HUES6 (cell line): Measurements from ENCODE around the gene CORO1C.

ENCODE experiments used
- H3K27ac ChIP-seq: 2 replicates; pipeline ENCODE4 v1.7.0; 2013; ENCODE audit warnings: low read depth, mild to moderate bottlenecking, low read length, inconsistent platforms
- H3K27me3 ChIP-seq: 2 replicates; pipeline ENCODE4 v1.6.1; 2013; ENCODE audit warnings: low read length; ENCODE audit not compliant: control insufficient read depth, insufficient read depth
- H3K36me3 ChIP-seq: 2 replicates; pipeline ENCODE4 v1.6.1; 2013; ENCODE audit warnings: low read length; ENCODE audit not compliant: control insufficient read depth, insufficient read depth
- H3K4me1 ChIP-seq: 2 replicates; pipeline ENCODE4 v1.6.1; 2013; ENCODE audit warnings: low read length; ENCODE audit not compliant: control insufficient read depth, insufficient read depth
- H3K4me3 ChIP-seq: 2 replicates; pipeline ENCODE4 v1.5.1; 2013; ENCODE audit warnings: low read depth, low read length
- H3K9ac ChIP-seq: one replicate; pipeline ENCODE4 v1.6.1; 2013; ENCODE audit warnings: mild to moderate bottlenecking, low read length
- H3K9me3 ChIP-seq: 2 replicates; pipeline ENCODE4 v1.6.1; 2013; ENCODE audit warnings: low read depth, low read length; ENCODE audit not compliant: control insufficient read depth, insufficient read depth

CORO1C gene

DNA sequence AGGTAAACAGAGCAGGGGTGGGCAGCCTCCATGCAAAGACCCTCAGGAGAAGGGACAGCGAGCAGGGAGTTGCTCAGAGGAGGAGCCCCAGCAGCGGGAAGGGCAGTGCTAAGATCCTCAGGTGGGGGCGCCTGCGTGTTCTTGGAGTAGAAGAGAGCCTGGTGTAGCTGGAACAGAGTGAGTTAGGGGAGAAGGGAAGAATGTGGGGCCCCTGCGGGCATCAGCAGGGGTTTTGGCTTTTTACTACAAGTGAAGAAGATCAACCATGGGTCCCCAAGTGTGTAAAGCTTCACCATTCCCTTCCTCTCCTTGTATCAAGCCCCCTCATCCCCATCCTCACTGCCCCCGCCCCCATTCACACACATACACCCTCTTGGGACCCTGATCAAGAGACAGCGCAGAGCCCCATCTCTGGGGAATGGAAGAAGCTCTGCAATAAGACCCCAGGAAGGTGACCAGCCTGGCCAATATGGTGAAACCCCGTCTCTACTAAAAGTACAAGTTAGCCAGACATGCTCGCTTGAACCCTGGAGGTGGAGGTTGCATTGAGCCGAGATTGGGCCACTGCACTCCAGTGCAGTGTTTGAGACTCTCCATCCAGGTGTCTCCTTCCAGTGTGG lies 123.2 kb downstream of the CORO1C start:
- H3K27me3 ChIP-seq: no peaks in the 10 kb centered on the region

DNA sequence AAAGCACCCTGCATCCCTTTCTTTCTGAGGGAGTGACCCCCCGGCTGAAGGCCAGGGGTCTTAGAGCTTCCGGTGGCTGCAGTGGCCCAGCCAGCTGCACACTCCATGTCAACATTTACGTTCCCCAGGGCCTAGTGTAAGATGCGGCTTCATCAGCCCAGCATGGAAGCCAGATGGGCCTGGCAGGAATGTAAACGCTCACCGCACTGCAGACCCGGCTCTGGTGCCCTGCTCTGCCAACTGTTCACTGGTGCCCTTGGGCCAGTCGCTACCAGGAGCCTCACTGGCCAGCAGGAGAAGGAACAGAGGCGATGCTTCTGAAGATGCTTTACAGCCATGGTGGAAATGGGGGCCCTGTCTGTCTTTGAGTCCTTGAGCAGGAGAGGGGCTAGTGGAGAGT lies 124.8 kb downstream of the CORO1C start:
- Histone ChIP-seq H3K36me3 (no peaks in the 10 kb centered on the region), H3K27me3 (no peaks in the 10 kb centered on the region), H3K27ac (no peak overlapping the region), H3K9me3 (no peaks in the 10 kb centered on the region), H3K4me1 (peaks cover 3% of the 10 kb centered on the region; the same call in 1 of the 2 replicates), H3K4me3 (no peak overlapping the region), H3K9ac (no peak overlapping the region)

More for the DNA sequence above, 123.2 kb downstream of the CORO1C start:
- H3K27ac ChIP-seq: no peak overlapping the region
- no peaks in the 10 kb centered on the region for H3K9me3 ChIP-seq
- H3K4me1 ChIP-seq: peaks cover 8% of the 10 kb centered on the region; the same call in 1 of the 2 replicates
- no peak overlapping the region for H3K9ac ChIP-seq
- no peaks in the 10 kb centered on the region for H3K36me3 ChIP-seq
- H3K4me3 ChIP-seq: no peak overlapping the region

DNA sequence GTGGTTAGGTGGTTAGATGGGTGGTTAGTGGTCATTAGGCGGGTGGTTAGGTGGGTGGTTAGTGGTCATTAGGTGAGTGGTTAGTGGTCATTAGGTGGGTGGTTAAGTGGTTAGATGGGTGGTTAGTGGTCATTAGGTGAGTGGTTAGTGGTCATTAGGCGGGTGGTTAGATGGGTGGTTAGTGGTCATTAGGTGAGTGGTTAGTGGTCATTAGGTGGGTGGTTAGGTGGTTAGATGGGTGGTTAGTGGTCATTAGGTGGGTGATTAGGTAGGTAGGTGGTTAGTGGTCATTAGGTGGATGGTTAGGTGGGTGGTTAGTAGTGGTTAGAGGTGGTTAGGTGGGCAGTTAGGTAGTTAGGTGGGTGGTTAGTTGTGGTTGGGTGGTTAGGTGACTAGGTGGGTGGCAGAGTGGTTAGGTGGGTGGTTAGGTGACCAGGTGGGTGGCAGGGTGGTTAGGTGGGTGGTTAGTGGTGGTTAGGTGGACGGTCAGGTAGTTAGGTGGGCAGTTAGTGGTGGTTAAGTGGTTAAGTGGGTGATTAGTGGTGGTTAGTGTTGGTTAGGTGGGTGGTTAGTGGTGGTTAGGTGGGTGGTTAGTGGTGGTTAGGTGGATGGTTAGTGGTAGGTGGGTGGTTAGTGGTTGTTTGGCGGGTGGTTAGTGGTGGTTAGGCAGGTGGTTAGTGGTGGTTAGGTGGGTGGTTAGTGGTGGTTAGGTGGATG lies 125.5 kb downstream of the CORO1C start:
- H3K4me1 ChIP-seq: peaks cover 3% of the 10 kb centered on the region; the same call in 1 of the 2 replicates
- no peak overlapping the region for H3K9ac ChIP-seq
- H3K36me3 ChIP-seq: no peaks in the 10 kb centered on the region
- H3K27me3 ChIP-seq: no peaks in the 10 kb centered on the region
- H3K4me3 ChIP-seq: no peak overlapping the region
- no peaks in the 10 kb centered on the region for H3K9me3 ChIP-seq
- no peak overlapping the region for H3K27ac ChIP-seq

DNA sequence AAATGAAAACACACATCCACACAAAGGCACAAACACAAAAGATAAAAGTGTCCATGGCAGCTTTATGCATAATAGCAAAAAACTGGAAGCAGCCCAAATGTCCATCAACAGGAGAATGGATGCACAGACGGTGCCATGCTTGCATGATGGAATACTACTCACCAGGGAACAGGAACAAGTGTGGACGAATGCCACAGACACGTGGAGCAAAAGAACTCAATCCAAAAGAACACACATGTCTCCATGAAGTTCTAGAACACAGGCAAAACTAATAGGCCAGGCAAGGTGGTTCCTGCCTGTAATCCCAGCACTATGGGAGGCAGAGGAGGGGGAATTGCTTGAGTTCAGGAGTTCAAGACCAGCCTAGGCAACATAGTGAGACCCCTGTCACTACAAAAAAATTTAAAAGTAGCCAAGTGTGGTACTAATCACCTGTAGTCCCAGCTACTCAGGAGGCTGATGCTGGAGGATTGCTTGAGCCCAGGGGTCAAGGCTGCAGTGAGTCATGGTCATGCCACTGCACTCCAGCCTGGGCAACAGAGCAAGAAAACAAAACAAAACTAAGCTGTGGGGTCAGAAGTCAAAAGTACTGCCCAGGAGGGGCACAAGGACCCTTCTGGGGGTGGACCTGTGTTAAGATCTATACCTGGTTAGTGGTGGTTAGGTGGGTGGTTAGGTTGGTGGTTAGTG lies 126.2 kb downstream of the CORO1C start:
- H3K36me3 ChIP-seq: no peaks in the 10 kb centered on the region
- no peak overlapping the region for H3K9ac ChIP-seq
- peaks cover 3% of the 10 kb centered on the region; the same call in 1 of the 2 replicates for H3K4me1 ChIP-seq
- H3K4me3 ChIP-seq: no peak overlapping the region
- no peak overlapping the region for H3K27ac ChIP-seq
- H3K27me3 ChIP-seq: no peaks in the 10 kb centered on the region
- H3K9me3 ChIP-seq: no peaks in the 10 kb centered on the region

DNA sequence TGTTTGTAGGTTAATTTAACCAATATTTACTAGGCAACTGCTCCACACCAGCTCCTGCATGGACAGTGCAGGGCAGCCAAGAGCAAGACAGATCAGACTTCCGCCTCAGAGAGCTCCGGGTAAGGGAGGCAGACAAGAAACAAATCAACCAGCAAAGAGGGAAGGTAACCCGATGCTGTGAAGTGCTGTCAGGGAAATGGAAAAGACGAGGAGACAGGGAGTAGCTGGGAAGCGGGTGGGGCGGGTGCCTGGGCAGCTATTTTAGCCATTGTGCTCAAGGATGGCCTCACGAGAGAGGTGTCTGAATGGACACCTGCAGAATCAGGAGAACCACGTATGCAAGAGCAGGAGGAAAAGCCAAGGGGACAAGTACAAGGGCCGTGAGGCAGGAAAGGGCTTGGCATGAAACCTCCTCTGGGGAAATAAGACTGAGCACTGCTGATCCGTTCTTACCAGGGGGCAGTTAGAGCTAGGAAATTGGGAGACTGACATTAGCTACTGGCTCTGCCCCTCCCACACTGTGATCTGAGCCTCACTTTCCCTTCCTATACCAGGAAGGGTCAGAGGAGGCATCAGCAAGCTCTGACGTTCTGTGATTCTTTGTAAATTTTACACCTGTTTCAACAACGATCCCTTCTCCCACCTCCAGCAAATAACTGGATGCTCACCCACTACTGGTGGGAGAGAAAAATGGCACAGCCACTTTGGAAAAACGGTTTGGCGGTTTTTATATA lies 126.9 kb downstream of the CORO1C start:
- Histone ChIP-seq H3K9ac (no peak overlapping the region), H3K9me3 (no peaks in the 10 kb centered on the region), H3K27me3 (no peaks in the 10 kb centered on the region), H3K4me3 (no peak overlapping the region), H3K27ac (no peak overlapping the region), H3K4me1 (0 out of 2 replicates have a peak, but pooled peaks cover 3% of the 10 kb centered on the region), H3K36me3 (no peaks in the 10 kb centered on the region)

DNA sequence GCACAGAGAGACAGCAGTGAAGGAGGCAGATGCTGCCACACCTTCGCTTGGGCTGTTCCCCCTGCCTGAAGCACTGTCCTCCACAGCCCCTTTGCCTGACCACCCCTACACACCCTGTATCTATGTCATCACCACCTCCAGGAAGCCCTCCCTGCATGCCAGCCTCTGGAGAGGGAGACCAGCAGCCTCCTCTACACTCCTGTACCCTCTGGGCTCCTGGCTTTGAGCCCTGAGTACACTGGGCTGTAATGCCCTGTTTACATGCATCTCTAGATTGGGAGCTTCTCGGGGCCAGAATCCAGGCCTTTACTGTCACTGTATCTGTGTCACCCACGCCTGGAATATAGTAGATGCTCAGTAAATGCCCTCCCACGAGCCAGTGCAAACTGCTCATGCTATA lies 127.6 kb downstream of the CORO1C start:
- Histone ChIP-seq H3K4me1 (0 out of 2 replicates have a peak, but pooled peaks cover 3% of the 10 kb centered on the region), H3K27ac (no peak overlapping the region), H3K36me3 (no peaks in the 10 kb centered on the region), H3K4me3 (no peak overlapping the region), H3K9me3 (no peaks in the 10 kb centered on the region), H3K9ac (no peak overlapping the region), H3K27me3 (no peaks in the 10 kb centered on the region)

DNA sequence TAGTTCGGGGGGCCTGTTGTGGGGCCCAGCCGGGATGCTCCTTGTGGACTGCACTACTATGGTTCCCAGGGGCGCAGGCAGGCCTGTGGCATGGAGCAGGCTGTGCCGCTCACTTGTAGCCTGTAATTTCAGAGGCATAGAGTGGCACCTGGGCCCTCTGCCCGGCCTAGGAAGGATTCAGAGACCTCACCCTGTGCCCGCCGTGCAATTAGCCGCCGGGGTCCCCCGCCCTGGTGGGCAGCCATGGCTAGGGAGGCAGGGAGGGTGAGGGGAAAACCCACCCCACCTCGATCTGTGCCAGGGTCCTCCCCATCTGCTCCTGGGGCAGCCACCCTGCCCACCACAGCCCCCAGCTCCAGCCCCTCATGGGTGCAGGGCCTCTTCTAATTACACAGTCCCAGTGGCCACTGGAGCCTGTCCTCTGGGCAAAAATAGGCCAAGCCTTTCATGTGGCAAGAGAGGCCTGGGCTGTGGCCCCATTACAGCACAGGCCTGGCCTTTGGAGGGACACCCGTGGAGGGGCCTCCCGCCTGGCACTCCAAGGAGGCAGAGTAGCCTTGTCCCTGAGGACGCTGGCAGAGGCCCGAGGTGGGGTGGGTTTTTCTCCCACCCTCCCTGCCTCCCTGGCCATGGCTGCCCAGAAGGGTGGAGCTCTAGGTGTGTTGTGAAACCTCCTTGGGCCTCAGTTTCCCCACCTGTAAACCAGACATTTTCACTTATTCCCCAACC lies 128.2 kb downstream of the CORO1C start:
- Histone ChIP-seq H3K36me3 (no peaks in the 10 kb centered on the region), H3K9ac (no peak overlapping the region), H3K9me3 (no peaks in the 10 kb centered on the region), H3K27ac (no peak overlapping the region), H3K27me3 (no peaks in the 10 kb centered on the region), H3K4me3 (no peak overlapping the region), H3K4me1 (0 out of 2 replicates have a peak, but pooled peaks cover 3% of the 10 kb centered on the region)

DNA sequence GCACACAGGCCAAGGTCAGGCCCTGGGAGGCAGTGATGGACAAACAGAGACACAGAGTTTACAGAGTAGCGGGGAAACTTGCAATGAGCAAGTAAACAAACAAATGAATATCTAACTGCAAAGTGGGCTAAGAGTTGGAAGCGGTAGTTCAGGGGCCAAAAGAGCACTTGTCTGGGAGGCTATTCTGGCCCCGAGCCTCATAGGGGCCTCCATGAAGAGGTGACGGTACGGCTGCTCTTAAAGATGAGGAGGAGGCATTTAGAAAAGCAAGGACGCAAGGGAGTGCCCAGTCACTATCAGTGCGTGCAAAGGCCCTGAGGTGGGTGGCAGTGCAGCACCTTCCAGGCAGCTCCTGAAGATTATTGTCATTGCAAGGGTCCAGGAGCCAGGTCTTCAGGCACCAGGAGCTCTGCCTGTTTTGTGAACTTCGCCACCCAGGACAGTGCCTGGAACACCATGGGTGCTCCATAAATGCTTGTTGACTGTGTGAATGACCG lies 129.1 kb downstream of the CORO1C start:
- H3K27me3 ChIP-seq: no peaks in the 10 kb centered on the region
- no peak overlapping the region for H3K27ac ChIP-seq
- no peak overlapping the region for H3K4me3 ChIP-seq
- H3K4me1 ChIP-seq: peaks cover 6% of the 10 kb centered on the region; the same call in 1 of the 2 replicates
- H3K9ac ChIP-seq: no peak overlapping the region
- no peaks in the 10 kb centered on the region for H3K36me3 ChIP-seq
- no peaks in the 10 kb centered on the region for H3K9me3 ChIP-seq

DNA sequence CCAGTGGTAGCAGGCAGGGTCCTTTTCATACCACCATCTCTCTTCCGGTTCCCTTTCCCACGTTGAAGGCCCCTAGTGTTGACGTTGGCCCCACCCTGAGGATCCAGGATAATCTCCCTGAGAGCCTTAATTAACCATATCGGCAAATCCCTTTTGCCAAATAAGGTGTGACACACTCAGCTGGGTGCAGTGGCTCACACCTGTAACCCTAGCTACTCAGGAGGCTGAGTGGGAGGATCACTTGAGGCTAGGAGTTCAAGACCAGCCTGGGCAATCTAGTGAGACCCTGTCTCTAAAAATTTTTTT lies 130.7 kb downstream of the CORO1C start:
- Histone ChIP-seq H3K4me3 (no peak overlapping the region), H3K9ac (no peak overlapping the region), H3K36me3 (no peaks in the 10 kb centered on the region), H3K27ac (no peak overlapping the region), H3K9me3 (no peaks in the 10 kb centered on the region), H3K27me3 (no peaks in the 10 kb centered on the region), H3K4me1 (peaks cover 11% of the 10 kb centered on the region; the same call in 1 of the 2 replicates)

DNA sequence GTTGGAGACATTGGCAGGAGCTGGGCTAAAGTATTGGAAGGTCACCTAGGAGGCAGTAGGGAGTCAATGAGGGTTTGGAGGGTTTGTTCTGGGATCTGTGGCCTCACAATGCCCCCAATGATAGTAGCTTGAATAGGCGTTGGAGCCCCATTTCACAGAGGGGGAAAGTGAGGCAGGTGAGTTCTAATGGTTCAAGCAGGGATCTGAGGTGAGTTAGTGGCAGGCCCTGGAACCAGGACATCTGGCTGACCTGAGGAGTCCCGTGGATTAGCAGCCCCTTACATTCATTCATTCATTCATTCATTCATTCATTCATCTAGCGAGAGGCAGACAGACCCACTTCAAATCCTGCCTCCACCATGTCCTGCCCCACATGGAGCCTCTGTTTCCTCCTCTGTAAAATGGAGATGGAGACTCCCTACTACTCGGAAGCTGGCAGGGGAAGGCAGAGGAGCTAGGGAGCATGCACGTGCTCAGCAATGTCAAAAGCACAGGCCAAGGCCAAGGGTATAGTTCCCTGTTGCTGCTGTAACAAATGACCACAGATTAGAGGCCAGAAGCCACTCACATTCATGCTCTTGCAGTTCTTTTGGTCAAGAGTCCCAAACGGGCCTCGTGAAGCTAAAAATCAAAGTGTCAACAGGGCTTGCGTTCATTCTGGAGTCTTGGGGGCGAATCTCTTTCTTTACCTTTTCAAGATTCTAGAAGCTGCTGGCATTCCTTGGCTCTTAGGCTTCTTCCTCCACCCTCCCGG lies 131.2 kb downstream of the CORO1C start:
- H3K9ac ChIP-seq: no peak overlapping the region
- no peaks in the 10 kb centered on the region for H3K36me3 ChIP-seq
- no peaks in the 10 kb centered on the region for H3K27me3 ChIP-seq
- peaks cover 11% of the 10 kb centered on the region; the same call in 1 of the 2 replicates for H3K4me1 ChIP-seq
- no peak overlapping the region for H3K27ac ChIP-seq
- no peak overlapping the region for H3K4me3 ChIP-seq
- no peaks in the 10 kb centered on the region for H3K9me3 ChIP-seq
